ENCODE data around the gene VEGFB.

VEGFB gene

GRCh38 chr11:64263947-64264317 lies 29.5 kb downstream of the VEGFB start:
- no peaks in the 10 kb centered on the region for H3K27me3 ChIP-seq (ENCODE audit: insufficient read depth, low read length, poor library complexity, severe bottlenecking)
- peaks cover 14% of the 10 kb centered on the region for H3K4me1 ChIP-seq (ENCODE audit: insufficient read depth, low read length, poor library complexity, severe bottlenecking)
- H4K20me1 ChIP-seq (ENCODE audit: insufficient read depth, low read length, poor library complexity, severe bottlenecking): no peaks in the 10 kb centered on the region
- H3K4me3 ChIP-seq (ENCODE audit: low read length, poor library complexity, severe bottlenecking): no peak overlapping the region
- no peak overlapping the region for H3K9ac ChIP-seq (ENCODE audit: low read depth, low read length, poor library complexity, severe bottlenecking)
- no peak overlapping the region for H2AFZ ChIP-seq (ENCODE audit: low read length)
- no peaks in the 10 kb centered on the region for H3K79me2 ChIP-seq (ENCODE audit: insufficient read depth, low read length)
- no peaks in the 10 kb centered on the region for H3F3A ChIP-seq (ENCODE audit: low read depth)
- no peaks in the 10 kb centered on the region for H3K9me3 ChIP-seq (ENCODE audit: insufficient read depth, low read depth, low read length)
- no peak overlapping the region for H3K4me2 ChIP-seq (ENCODE audit: low read depth, low read length, poor library complexity, severe bottlenecking)
- no peak for TF ChIP-seq EZH2phosphoT487 (IDR thresholded peaks at IDR 0.05; ENCODE audit: borderline replicate concordance)
- TF ChIP-seq CTCF (conservative IDR thresholded peaks at IDR 0.05; ENCODE audit: low read length): no peak
- H3K36me3 ChIP-seq (ENCODE audit: insufficient read depth, low read length): no peaks in the 10 kb centered on the region
- no peaks in the 10 kb centered on the region for H3K9me2 ChIP-seq (replicated peaks; ENCODE audit: low read depth, low read length)

- TF ChIP-seq CTCF (conservative IDR thresholded peaks at IDR 0.05; ENCODE audit: low read length): no peak
- no peak for TF ChIP-seq EZH2phosphoT487 (IDR thresholded peaks at IDR 0.05; ENCODE audit: borderline replicate concordance)
- H3K9ac ChIP-seq (ENCODE audit: low read depth, low read length, poor library complexity, severe bottlenecking): no peak overlapping the region
- H4K20me1 ChIP-seq (ENCODE audit: insufficient read depth, low read length, poor library complexity, severe bottlenecking): no peaks in the 10 kb centered on the region
- H3K4me3 ChIP-seq (ENCODE audit: low read length, poor library complexity, severe bottlenecking): no peak overlapping the region
- H2AFZ ChIP-seq (ENCODE audit: low read length): no peak overlapping the region
- H3K79me2 ChIP-seq (ENCODE audit: insufficient read depth, low read length): no peaks in the 10 kb centered on the region
- peaks cover 14% of the 10 kb centered on the region for H3K4me1 ChIP-seq (ENCODE audit: insufficient read depth, low read length, poor library complexity, severe bottlenecking)
- peaks cover 3% of the 10 kb centered on the region; the same call in 1 of the 2 replicates for H3F3A ChIP-seq (ENCODE audit: low read depth)
- H3K9me2 ChIP-seq (replicated peaks; ENCODE audit: low read depth, low read length): no peaks in the 10 kb centered on the region
- no peaks in the 10 kb centered on the region for H3K9me3 ChIP-seq (ENCODE audit: insufficient read depth, low read depth, low read length)
- no peaks in the 10 kb centered on the region for H3K36me3 ChIP-seq (ENCODE audit: insufficient read depth, low read length)
- H3K27me3 ChIP-seq (ENCODE audit: insufficient read depth, low read length, poor library complexity, severe bottlenecking): no peaks in the 10 kb centered on the region
- H3K4me2 ChIP-seq (ENCODE audit: low read depth, low read length, poor library complexity, severe bottlenecking): no peak overlapping the region
Observed at GRCh38 chr11:64264371-64264852, 30.0 kb downstream of the VEGFB start.

- TF ChIP-seq CTCF (conservative IDR thresholded peaks at IDR 0.05; ENCODE audit: low read length): no peak
- TF ChIP-seq EZH2phosphoT487 (IDR thresholded peaks at IDR 0.05; ENCODE audit: borderline replicate concordance): no peak
- Histone ChIP-seq H3K36me3 (ENCODE audit: insufficient read depth, low read length) (no peaks in the 10 kb centered on the region), H3K4me3 (ENCODE audit: low read length, poor library complexity, severe bottlenecking) (no peak overlapping the region)
Observed at GRCh38 chr11:64265176-64266160, 31.1 kb downstream of the VEGFB start.

More at GRCh38 chr11:64265176-64266160, 31.1 kb downstream of the VEGFB start:
- Histone ChIP-seq H3F3A (ENCODE audit: low read depth) (peaks cover 6% of the 10 kb centered on the region; the same call in 1 of the 2 replicates), H2AFZ (ENCODE audit: low read length) (no peak overlapping the region), H4K20me1 (ENCODE audit: insufficient read depth, low read length, poor library complexity, severe bottlenecking) (no peaks in the 10 kb centered on the region), H3K9me3 (ENCODE audit: insufficient read depth, low read depth, low read length) (no peaks in the 10 kb centered on the region), H3K4me1 (ENCODE audit: insufficient read depth, low read length, poor library complexity, severe bottlenecking) (peaks cover 14% of the 10 kb centered on the region), H3K9ac (ENCODE audit: low read depth, low read length, poor library complexity, severe bottlenecking) (no peak overlapping the region), H3K9me2 (replicated peaks; ENCODE audit: low read depth, low read length) (no peaks in the 10 kb centered on the region), H3K4me2 (ENCODE audit: low read depth, low read length, poor library complexity, severe bottlenecking) (no peak overlapping the region), H3K79me2 (ENCODE audit: insufficient read depth, low read length) (no peaks in the 10 kb centered on the region), H3K27me3 (ENCODE audit: insufficient read depth, low read length, poor library complexity, severe bottlenecking) (no peaks in the 10 kb centered on the region)
